ENCODE measurements around the gene FBXO44.

GRCh38 chr1:11685210-11685752, 30.6 kb downstream of the FBXO44 start:
- TF ChIP-seq, protein P1, sequence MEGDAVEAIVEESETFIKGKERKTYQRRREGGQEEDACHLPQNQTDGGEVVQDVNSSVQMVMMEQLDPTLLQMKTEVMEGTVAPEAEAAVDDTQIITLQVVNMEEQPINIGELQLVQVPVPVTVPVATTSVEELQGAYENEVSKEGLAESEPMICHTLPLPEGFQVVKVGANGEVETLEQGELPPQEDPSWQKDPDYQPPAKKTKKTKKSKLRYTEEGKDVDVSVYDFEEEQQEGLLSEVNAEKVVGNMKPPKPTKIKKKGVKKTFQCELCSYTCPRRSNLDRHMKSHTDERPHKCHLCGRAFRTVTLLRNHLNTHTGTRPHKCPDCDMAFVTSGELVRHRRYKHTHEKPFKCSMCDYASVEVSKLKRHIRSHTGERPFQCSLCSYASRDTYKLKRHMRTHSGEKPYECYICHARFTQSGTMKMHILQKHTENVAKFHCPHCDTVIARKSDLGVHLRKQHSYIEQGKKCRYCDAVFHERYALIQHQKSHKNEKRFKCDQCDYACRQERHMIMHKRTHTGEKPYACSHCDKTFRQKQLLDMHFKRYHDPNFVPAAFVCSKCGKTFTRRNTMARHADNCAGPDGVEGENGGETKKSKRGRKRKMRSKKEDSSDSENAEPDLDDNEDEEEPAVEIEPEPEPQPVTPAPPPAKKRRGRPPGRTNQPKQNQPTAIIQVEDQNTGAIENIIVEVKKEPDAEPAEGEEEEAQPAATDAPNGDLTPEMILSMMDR (IDR thresholded peaks at IDR 0.05; ENCODE audit: poor library complexity, severe bottlenecking), result no peak
- no peak for TF ChIP-seq EZH2 (IDR thresholded peaks at IDR 0.05; ENCODE audit: borderline replicate concordance, insufficient read depth, low read length, poor library complexity, severe bottlenecking)
- no peak for TF ChIP-seq TAF1 (IDR thresholded peaks at IDR 0.05; ENCODE audit: low read depth)
- no peak for TF ChIP-seq SMC3 (conservative IDR thresholded peaks at IDR 0.05; ENCODE audit: poor library complexity)
- TF ChIP-seq EP300 (conservative IDR thresholded peaks at IDR 0.05; ENCODE audit: poor library complexity, severe bottlenecking), result no peak
- no peak for TF ChIP-seq POLR2AphosphoS5 (IDR thresholded peaks at IDR 0.05)
- no peak for TF ChIP-seq REST (IDR thresholded peaks at IDR 0.05; ENCODE audit: borderline replicate concordance)
- no peak for TF ChIP-seq MXI1 (conservative IDR thresholded peaks at IDR 0.05; ENCODE audit: poor library complexity, severe bottlenecking)
